Mucosa of descending colon (tissue), 3 donors: Measurements from ENCODE around the gene SDCCAG8. TPM values are rescaled to one million over a fixed set of nuclear protein-coding genes. Genes with fewer than 3 reads are reported as not detected.

Experiments used
- ATAC-seq: fragments of 200-7000 bp; cut with Tn5 transposase; one replicate; pipeline ENCODE4 v1.9.1; 2020; ENCODE audit warnings: mild to moderate bottlenecking, moderate library complexity
- DNase-seq, 3 donors: peaks; one replicate each; pipeline ENCODE4 v3.0.0-alpha.2; 2020
- H3K36me3 ChIP-seq: fragments of 200-600 bp; one replicate; pipeline ENCODE4 v1.8.0; 2021; ENCODE audit warnings: low read depth, mild to moderate bottlenecking
- H3K4me1 ChIP-seq: fragments of 200-600 bp; one replicate; pipeline ENCODE4 v1.8.0; 2021; ENCODE audit warnings: low read depth, mild to moderate bottlenecking
- H3K4me3 ChIP-seq: fragments of 200-600 bp; one replicate; pipeline ENCODE4 v1.8.0; 2021; ENCODE audit warnings: mild to moderate bottlenecking
- H3K9me3 ChIP-seq: fragments of 200-600 bp; one replicate; pipeline ENCODE4 v1.8.0; 2021; ENCODE audit warnings: mild to moderate bottlenecking
- intact Hi-C, 2 donors: fragments of 100-400 bp; cut with DNase I in 1 of 2; cut with micrococcal nuclease in 1 of 2; formaldehyde crosslinking; loops; one replicate each; pipeline versions ENCODE4 v1.11.0 to v1.11.1; 2022; cut with DNase I, micrococcal nuclease
- total RNA-seq, 3 donors: library from RNA; stranded (reverse); fragmentation: NEBNext Ultra II Directional in 2 of 3; extraction: Animal tissue kit (Norgen Biotek cat#: 25700) in 2 of 3; gene quantifications; one replicate each; pipeline versions ENCODE4 v1.2.1 to v1.2.4, GENCODE V29; 2021 to 2023
- TF ChIP-seq, protein P1 (sequence below): fragments of 200-600 bp; IDR thresholded peaks from one replicate; pipeline ENCODE4 v1.8.0; 2022; ENCODE audit warnings: antibody characterized with exemption, mild to moderate bottlenecking
- donor health status: DM: no; HTN: no; CAD: no; lungs with moderate emphysema.
- donor health status: DM: no; HTN: no; CAD: no.
- donor health status: DM: no; HTN: yes; CAD: no.

SDCCAG8 gene
- total RNA-seq, 3 donors from 2014 or later, result 22.1 to 37.5 (median 34.1) TPM

DNA sequence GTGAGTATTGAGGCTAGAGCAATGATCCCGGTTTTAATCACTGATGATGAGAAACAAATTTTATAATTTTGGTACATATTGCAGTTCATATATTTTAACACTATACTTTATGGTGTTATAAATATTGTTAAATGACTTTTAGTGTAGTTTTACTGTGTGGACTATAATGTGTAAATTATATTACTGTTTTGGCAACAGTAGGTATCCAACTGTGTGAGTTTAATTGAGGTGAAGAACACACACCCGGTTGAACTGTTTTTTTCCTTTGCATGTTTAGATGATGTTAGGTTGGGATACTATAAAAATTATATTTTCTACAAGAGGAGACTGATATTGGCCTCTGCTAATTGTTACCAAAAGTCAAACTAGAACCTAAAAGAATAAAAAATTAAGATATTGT, 166.5 kb downstream of the SDCCAG8 start:
- Histone ChIP-seq H3K4me3 (no peak overlapping the region), H3K36me3 (no peaks in the 10 kb centered on the region), H3K4me1 (peaks cover 2% of the 10 kb centered on the region), H3K9me3 (no peaks in the 10 kb centered on the region)
- ATAC-seq (peak; percentile 47), DNase-seq (no peak)
- TF ChIP-seq, protein P1, sequence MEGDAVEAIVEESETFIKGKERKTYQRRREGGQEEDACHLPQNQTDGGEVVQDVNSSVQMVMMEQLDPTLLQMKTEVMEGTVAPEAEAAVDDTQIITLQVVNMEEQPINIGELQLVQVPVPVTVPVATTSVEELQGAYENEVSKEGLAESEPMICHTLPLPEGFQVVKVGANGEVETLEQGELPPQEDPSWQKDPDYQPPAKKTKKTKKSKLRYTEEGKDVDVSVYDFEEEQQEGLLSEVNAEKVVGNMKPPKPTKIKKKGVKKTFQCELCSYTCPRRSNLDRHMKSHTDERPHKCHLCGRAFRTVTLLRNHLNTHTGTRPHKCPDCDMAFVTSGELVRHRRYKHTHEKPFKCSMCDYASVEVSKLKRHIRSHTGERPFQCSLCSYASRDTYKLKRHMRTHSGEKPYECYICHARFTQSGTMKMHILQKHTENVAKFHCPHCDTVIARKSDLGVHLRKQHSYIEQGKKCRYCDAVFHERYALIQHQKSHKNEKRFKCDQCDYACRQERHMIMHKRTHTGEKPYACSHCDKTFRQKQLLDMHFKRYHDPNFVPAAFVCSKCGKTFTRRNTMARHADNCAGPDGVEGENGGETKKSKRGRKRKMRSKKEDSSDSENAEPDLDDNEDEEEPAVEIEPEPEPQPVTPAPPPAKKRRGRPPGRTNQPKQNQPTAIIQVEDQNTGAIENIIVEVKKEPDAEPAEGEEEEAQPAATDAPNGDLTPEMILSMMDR, result no peak
- intact Hi-C loops, result no loop called here

GRCh38 chr1:243428084-243428483, 172.2 kb downstream of the SDCCAG8 start:
- intact Hi-C loops, result no loop called here
- H3K4me1 ChIP-seq, result no peaks in the 10 kb centered on the region
- no peaks in the 10 kb centered on the region for H3K9me3 ChIP-seq
- H3K36me3 ChIP-seq, result no peaks in the 10 kb centered on the region
- DNase-seq (no peak), ATAC-seq (no peak)
- H3K4me3 ChIP-seq, result no peak overlapping the region
- TF ChIP-seq, protein P1, result no peak

GRCh38 chr1:243428617-243429342, 172.9 kb downstream of the SDCCAG8 start:
- Histone ChIP-seq H3K9me3 (no peaks in the 10 kb centered on the region), H3K4me1 (no peaks in the 10 kb centered on the region), H3K4me3 (no peak overlapping the region), H3K36me3 (no peaks in the 10 kb centered on the region)
- DNase-seq (no peak), ATAC-seq (no peak)
- TF ChIP-seq, protein P1, result no peak
- intact Hi-C loops, result no loop called here

DNA sequence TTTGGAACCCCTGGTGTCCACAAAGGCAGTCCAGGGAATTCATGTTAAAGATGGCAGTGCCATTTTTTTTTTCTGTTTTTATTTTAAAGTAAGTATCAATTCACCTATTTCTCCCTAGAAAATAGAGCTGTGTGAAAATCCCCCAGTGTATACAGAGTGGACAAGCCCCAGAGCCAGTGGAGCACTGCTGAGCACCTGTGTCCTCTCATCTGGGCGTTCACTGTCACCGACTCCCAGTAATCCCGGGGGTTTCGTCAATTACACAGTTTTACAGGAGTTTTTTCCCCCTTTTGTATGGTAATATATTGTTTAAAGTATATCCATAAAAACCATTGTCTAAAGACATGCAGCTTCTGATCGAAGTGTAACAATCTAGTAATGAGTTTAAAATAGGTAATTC, 175.8 kb downstream of the SDCCAG8 start:
- no peak for ATAC-seq
- Histone ChIP-seq H3K9me3 (no peaks in the 10 kb centered on the region), H3K4me1 (no peaks in the 10 kb centered on the region), H3K4me3 (no peak overlapping the region), H3K36me3 (no peaks in the 10 kb centered on the region)
- TF ChIP-seq, protein P1, result no peak
- no peak for DNase-seq
- intact Hi-C loops, result no loop called here

GRCh38 chr1:243432136-243432535, 176.3 kb downstream of the SDCCAG8 start:
- DNase-seq (no peak), ATAC-seq (no peak)

More at GRCh38 chr1:243432136-243432535, 176.3 kb downstream of the SDCCAG8 start:
- H3K4me1 ChIP-seq, result no peaks in the 10 kb centered on the region
- H3K9me3 ChIP-seq, result no peaks in the 10 kb centered on the region
- H3K36me3 ChIP-seq, result no peaks in the 10 kb centered on the region
- intact Hi-C loops, result no loop called here
- TF ChIP-seq, protein P1, result no peak
- no peak overlapping the region for H3K4me3 ChIP-seq
